Fibroblast of peridontal ligament (primary cell): ENCODE measurements around the gene COBL.

ENCODE experiments used
- DNase-seq: peaks from one replicate; pipeline ENCODE4 v3.0.0-alpha.2; 2010; ENCODE audit errors: extremely low read depth

Gene COBL

GRCh38 chr7:51054231-51054630 lies 262.4 kb downstream of the COBL start:
- no peak for DNase-seq

DNA sequence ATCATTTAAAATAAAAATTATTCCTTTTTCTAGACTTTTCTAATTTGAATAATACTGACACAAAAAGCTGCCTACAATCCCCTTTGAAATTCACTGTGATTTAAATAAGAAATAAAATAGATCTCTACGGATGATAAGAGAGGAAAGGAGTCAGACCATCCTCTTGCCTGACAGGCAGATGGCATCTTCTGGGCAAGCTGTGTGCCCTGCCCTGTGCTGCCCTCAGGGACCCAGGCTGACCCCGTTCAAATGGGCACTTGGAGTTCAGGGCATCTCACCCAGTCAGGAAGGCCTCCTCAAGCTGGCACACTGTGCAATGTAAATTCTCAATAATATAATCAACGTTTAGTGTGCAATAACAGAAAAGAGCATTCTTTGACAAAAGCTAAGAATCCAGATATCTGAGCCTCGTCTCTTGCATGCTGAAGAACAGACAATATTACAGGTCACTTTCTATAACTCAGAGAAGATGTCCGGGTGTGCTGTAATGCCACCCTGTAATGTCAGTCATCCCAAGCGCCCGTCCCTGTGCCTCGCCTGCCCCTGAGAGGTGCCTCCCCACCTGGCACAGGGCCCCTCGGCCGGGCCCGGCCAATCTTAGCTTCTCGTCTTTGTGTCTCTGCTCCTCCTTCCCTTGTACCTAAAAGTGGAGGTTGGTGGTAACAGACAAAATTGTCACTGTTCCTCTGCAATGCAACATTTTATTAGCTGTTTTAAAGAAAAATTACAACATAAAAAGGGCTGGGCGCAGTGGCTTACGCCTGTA lies 263.3 kb downstream of the COBL start:
- DNase-seq = no peak

DNA sequence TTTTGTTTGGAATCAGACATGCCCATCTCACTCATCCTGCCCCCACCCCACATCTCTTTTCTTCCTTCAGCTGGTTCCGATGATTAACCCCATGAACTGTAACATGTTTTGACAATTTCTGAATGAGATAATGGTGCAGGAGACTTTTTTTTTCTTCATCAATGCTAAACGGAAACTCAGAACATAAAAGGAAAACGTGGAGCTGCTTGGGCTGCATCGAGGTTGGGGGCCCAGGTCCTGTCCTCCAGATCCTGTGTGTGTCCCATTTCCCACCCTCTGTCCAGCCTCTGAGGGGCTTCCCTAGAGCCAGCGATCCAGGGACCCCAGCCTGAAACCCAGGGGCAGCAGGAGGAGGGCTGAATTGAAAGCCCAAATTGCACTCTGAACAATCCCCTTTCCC lies 270.1 kb downstream of the COBL start:
- DNase-seq = no peak

GRCh38 chr7:51046103-51046466 lies 270.5 kb downstream of the COBL start:
- no peak for DNase-seq

DNA sequence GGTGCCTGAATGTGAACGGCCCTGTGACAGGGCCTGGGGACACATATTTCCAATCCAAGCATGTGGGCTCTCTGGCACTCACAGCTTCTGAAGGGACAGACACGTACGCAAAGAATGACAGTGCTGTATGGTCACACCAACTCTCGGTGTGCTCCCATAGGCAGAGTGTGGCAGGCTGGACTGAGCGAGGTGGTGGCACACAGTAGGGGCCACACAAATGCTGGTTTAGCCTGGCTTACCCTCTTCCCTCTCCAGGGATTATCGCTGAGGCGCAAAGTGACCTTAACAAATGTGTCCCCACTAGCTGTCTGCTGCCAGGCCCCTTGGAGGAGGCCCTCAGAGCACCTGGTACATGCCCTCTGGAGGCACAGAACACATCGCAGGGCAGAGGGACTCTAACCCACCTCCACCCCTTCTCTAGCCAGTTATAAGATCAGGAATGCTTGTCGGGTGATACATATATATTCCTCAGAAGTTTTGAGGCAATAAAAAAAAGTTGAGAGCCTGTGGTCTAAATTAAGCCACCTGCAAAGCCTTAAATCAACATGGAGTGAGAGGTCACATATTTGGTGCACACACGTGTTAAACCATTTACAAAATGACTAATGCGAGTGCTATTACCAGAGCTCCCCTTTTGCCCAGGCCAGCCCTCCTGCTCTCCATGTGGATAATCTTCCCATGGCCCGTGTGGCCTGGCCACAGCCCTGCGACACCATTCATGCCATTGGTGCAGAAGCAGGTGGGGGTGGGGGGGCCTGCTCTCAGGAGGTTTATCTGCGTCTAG lies 271.1 kb downstream of the COBL start:
- peak; percentile 29 for DNase-seq

GRCh38 chr7:51043461-51043860 lies 273.1 kb downstream of the COBL start:
- no peak for DNase-seq

- DNase-seq = peak; percentile 63
These were observed 275.8 kb downstream of the COBL start for GRCh38 chr7:51040787-51041186.

DNA sequence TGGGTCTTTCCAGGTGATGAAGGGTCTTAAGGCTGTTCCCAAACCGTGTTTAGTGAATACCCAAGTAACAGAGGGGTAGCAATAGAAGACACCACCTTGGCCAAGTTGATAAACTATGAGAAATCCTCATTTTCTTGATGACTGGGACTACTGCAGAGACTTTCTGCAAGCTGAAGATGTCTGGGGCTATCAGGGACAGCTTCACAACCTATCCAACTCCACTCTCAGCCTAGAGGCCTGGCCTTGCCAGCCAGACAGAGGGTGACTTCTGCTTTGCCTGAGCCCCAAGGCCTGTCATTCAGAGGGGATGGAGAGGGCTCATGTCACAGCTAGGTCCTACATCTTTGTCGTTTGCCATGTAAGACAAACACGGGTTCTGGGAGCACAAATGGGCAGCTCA lies 278.0 kb downstream of the COBL start:
- DNase-seq = no peak

GRCh38 chr7:51035716-51036115 lies 280.9 kb downstream of the COBL start:
- DNase-seq = no peak

- peak; percentile 53 for DNase-seq
These were observed 281.9 kb downstream of the COBL start for GRCh38 chr7:51034521-51035264.

DNA sequence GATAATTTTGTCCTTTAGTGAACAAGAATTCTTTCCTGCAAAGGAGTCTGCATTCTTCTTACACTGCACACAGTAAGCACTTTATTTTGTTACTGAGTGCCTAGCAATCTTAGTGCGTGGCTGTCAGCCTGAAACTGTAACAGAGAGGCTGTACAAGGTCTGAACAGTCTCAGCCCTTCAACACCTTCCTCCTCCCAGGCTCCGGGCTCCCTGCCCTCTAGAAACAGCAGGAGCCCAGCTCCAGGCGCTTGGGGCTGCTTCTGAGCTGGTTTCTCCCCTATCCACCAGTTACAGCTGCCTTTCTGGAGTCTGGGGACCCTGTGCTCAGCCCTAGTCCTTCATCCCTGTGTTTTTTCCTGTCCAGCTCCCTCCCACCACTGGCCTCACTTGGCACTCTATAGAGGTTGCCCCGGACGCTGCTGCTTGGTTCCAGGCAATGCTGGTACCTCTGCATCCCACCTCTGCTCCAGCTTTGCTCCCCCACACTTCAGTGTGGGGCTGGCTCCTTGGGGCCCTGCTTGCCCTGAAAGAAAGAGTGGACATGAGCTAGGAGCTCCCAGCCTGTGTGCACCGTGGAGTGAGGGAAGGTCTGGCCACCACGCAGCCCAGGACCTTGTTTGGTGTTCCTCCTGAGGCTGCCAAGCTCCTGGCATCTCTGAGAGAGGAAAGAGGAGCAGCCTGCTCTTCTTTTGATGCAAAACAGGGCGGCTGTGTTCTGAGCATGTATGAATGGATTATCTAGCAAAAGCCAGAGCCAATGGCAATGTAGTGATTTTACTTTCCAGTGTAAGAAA lies 282.7 kb downstream of the COBL start:
- DNase-seq = no peak

DNA sequence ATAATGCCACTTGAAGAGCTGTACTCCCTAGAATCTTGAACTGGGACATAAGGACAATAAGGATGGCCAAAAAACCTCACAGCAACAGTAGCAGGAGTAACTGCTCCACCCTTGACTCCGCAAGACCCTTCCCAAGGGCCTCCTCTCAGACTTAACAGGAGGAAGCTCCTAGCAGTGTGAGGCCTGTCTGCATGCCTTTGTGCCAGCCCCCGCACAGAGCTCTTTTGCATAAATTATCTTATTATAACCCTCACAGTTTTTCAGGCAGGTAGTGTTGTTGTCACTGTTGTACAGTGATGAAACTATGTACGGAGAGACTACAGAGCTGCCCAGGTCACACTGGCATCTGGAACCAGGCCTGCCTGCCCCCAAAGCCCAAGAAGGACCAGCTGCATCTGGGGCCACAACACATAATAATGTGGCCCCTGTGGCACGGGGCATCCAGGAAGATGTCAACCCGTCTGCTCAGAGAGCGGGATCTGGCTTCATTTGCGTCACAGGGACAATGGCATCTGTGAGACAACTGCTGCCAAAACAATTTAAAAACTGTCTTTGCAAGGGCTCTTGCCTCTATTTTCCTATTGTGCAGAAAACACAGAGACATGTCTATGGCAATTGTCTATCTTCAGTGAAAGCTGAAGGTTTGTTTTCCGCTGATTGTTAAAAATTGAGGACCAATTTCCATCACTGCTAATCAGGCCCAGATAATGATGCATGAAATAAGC lies 284.7 kb downstream of the COBL start:
- no peak for DNase-seq

DNA sequence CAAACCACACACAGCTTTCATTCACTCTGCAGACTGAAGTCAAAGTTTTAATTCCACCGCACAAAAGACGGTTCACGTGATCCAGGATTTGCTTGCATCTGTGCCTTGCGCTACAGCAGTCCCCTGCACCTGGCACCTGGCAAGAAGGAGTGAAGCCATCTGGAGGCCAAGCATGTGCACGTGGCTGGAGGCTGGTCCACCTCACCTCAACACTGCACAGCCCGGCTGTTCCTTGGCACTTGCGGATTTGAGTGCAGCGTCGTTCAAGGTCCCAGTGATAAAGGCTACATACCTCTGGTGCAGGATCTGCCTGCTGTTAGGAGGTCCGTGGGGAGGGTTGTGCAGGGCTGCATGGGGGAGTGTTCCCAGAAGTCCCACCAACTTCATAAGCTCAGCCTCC lies 285.4 kb downstream of the COBL start:
- no peak for DNase-seq

DNA sequence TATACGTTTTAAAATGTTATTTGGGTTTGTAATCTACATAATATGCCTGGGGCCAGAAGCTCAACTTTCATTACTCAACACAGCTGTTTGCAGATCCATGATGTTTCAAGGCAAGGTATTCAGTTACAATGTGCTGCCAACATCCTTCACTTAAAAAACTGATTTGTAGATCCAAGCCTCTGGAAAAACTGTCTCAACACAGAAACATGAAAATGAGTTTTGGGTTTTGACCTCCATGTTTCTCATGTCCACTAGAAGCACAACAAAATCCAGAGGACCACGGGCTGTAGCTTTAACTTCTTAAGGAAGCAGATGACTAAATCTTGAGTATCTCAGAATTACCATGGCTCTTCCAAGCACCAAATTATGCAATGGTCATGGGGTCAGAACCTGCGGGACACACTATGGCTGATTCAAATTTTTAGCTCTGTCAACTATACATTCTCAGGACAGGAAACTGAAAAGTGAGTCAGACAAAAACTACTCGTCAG lies 286.9 kb downstream of the COBL start:
- peak; percentile 74 for DNase-seq

DNA sequence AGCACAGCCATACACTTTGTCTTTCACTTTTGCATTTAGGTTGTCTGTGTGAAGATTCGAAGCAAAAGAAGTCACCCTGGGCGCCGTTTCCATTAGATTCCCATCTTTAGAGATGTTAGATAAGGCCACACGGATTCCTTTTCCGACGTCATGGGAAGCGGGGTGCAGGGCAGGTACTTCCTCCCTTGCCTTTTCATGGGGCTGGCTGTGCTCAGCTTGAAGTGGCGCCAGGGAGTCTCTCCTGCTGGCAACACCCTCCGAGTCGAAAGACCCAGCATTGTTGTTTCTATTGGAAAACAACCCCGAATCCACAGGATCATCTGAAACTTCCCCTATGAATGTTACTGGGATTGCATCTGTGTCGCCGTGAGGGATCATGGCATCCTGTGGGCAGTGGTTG lies 287.5 kb downstream of the COBL start:
- no peak for DNase-seq

DNA sequence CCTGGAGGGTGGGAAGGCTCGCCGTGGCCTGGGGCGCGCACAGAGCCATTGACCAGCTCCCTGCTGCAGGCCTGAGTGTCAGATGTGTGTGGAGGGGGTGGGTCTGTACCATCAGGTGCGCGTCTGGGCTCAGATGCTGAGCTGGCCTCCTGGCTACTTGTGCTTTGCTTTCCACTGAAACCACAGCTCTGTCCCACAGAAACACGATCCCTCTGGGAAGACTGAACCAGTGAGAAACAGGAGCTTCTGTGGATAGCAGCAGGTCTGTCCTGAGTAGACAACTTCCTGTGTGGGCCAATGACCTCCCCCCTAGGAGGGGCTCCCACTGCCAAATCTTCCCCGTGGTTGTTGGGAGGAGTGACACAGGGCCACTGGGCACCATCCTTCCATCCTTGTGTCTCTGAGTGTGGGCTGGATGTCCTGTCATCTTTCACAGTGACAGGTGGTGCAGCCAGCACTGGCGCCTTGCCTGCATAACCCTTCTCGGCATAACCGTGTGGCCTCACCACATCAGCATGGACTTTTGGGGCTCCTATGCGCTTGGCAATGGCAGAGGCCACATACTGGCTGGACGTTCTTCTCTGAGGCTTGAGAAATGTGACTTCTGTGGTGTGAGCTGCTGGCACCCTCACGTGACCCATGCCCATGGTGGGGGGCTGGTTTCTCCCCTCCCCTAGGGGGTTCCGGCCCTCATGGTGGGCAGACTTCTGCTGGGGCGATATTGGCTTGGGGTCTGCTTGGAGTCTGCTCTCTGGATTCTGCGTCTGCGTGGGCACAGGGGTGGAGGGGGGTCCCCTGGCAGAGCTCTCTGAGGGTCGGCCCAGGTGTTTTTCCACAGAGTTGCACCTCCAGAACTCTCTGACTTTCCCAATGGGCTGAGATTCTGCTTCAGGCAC lies 288.4 kb downstream of the COBL start:
- no peak for DNase-seq

GRCh38 chr7:51027106-51027934 lies 289.3 kb downstream of the COBL start:
- DNase-seq = no peak

DNA sequence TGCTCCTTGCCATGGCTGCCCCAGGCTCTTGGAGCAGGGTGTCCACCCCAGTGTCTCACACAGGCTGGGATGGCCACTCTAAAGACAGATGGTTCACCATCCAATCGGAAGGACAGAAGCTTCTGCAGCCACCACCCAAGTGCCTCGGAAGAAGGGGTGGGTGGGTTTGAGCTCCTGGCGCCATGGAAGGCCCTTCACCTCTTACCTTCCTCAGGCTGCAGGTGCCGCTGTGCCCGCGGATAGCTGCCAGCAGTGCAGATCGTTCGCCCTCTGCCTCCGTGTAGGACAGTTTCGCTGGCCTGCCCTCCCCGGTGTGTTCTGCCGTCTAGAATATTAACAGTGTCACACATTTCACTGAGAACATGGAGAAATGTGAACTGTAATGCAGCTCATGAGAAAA lies 290.3 kb downstream of the COBL start:
- DNase-seq = no peak

GRCh38 chr7:51025668-51026067 lies 290.9 kb downstream of the COBL start:
- DNase-seq = no peak
